Astrocyte (in vitro differentiated cells and primary cell): ENCODE results near the gene ITGB2.

Experiments
- EZH2 ChIP-seq: IDR thresholded peaks from 2 replicates; pipeline ENCODE4 v1.6.1; 2012; ENCODE audit warnings: mild to moderate bottlenecking, low read length, inconsistent platforms; ENCODE audit not compliant: insufficient read depth
- TF ChIP-seq, protein P1 (sequence below): IDR thresholded peaks from 2 replicates; pipeline ENCODE4 v1.5.1; 2011; ENCODE audit warnings: low read depth, mild to moderate bottlenecking, inconsistent platforms, low read length, moderate library complexity; ENCODE audit not compliant: insufficient read depth

DNA sequence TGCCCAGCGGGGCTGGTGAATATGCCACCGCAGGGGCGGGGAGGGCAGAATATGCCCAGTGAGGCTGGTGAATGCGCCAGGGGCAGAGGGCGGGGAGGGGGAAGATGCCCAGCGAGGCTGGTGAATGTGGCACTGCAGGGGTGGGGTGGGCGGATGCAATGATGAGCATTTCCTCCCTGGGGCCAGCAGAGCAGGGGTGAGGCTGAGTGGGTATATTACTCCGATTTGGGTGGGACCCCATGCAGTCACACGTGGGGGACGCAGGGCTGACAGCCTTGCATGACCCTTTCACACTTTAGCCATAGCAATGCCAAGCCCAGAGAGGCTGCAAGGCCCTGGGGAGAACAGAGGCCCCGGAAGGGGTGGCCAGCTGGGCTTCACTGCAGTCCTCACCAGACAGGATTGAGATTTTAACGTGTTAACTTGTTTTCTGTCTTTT, 9.9 kb upstream of the ITGB2 start:
- TF ChIP-seq, protein P1, sequence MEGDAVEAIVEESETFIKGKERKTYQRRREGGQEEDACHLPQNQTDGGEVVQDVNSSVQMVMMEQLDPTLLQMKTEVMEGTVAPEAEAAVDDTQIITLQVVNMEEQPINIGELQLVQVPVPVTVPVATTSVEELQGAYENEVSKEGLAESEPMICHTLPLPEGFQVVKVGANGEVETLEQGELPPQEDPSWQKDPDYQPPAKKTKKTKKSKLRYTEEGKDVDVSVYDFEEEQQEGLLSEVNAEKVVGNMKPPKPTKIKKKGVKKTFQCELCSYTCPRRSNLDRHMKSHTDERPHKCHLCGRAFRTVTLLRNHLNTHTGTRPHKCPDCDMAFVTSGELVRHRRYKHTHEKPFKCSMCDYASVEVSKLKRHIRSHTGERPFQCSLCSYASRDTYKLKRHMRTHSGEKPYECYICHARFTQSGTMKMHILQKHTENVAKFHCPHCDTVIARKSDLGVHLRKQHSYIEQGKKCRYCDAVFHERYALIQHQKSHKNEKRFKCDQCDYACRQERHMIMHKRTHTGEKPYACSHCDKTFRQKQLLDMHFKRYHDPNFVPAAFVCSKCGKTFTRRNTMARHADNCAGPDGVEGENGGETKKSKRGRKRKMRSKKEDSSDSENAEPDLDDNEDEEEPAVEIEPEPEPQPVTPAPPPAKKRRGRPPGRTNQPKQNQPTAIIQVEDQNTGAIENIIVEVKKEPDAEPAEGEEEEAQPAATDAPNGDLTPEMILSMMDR, result no peak
- TF ChIP-seq EZH2, result no peak
